Activated CD8-positive, alpha-beta memory T cell treated with anti-CD3 and anti-CD28 coated beads, Interleukin-2, amount 50 U/mL, for 1 hour (primary cell): Measurements from ENCODE around the gene ZBTB25.
"Not testable (repeated sequence)": the region's sequence is repeated elsewhere in the genome, so short reads cannot be mapped to it uniquely, and the experiment has no call there.

ENCODE experiments used
- DNase-seq: peaks from one replicate; pipeline ENCODE4 v3.0.0-alpha.2; 2020; ENCODE audit errors: extremely low read depth

Gene ZBTB25, protein sequence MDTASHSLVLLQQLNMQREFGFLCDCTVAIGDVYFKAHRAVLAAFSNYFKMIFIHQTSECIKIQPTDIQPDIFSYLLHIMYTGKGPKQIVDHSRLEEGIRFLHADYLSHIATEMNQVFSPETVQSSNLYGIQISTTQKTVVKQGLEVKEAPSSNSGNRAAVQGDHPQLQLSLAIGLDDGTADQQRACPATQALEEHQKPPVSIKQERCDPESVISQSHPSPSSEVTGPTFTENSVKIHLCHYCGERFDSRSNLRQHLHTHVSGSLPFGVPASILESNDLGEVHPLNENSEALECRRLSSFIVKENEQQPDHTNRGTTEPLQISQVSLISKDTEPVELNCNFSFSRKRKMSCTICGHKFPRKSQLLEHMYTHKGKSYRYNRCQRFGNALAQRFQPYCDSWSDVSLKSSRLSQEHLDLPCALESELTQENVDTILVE

DNA sequence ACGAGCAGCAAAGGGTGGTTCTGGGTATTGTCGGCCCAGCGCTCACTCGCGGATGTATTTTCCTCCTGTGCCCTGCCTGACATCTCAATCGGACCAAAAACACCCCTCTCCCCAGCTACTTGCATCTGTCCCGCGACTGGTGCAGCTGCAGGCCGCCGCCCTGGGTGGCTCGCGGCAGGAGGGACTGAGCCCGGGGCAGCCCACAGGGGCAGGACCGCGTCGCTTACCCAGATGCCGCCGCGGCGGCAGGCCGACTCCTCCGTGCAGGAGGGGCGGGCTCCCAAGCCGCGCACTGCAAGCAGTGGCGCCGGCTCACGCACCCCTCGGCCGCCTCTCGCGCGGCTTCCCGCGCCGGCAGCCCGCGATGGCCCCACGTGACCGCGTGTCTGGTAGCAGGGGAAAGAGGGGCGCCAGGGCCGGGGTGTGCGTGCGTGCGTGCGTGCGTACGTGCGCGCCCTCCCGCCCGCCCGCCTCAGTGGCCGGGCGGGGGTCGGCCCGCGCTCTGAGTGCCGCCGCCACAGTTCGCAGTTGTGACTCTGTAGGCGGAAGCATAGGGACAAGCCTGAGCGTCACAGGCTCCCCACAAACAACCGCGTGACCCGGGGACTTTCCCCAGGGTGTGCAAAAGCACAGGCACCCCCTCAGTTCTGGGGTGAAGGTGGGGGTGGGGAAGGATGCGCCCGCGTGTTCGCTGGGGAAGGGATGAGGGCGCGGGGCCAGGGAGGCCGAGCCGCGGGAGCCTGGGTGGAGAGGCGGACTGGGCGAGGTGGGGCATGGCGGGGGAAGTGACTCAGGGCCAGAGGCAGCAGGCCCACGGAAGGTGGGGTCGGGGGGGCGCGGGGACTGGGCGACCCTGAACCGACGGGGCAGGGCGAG is at the start of gene ZBTB25:
Gene ZBTB25 (minus strand): TSS at position 405 of the 876 bp plus-strand sequence. CDS start 13,305 bp downstream, outside the sequence.
- peak; percentile 96 for DNase-seq

DNA sequence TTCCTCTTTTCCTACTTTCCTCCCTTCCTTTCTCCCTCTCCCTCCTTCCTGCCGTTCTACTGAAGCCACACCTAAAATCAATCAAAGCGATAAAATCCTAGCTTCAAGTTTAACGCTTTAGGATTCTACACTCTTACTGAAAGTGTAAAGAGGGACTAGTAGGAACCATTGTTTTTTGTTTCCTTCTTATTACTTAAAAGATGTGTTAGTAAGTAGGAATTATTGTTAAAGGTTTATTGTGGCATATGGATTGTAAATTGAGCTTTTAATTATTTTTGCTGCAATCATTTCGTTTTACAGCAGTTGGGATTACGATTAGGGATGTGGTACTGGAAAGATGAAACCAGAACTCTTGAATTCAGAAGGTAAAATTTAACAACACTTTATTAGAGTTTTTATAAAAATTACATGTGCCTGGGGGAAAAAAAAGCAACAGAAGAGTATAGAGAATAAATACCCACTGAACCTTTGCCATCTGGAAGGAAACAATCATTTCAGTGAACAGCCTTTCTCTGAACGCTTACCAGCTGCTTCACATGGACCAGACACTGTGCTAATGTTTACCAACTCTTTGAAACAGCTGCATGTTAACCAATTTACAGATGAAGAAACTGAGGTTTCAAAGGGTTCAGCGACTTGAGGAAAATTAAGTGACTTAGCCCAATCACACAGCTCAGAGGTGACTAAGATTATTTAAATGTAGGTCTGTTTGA is 47.1 kb upstream of the ZBTB25 start:
- no peak for DNase-seq

DNA sequence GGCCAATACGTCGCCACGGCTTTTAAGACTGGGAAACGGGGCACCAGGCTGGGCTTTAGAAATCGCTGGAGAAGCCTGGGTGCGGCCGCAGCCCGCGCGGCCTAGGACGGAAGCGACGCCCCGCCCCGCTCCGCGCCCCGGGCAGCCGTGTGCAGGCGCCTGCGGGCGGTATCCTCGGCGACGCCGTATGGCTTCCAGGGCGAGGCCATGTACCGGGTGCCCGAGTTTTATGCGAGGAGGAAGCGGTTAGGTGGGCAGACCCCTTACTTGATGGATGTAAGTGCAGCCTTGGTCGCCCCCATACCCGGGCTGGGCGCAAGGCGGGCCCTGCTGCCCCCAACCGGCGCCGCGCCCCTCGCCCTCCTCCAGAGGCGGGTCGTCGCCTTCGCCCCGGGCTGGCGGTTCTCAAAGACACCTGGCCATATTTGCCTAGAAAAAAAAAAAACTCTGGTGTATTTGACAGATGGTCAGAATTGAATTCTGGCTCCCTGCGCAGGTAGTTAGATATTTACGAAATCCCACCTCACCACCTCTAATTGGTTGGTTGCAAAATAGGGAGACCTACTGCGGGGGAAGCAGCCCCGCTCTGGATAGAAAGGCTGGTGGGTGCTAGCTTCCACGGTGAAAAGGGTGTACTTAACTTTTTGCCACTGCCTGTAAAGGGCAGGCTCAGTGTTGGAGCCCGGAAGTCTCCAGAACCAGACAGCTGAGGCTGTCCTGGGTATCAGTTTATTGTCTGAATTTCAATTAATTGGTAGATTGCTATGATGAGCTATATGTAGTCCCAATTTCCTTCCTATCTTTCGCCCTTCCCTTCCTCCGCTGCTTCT is 46.4 kb upstream of the ZBTB25 start, which contains the start of gene PPP1R36:
Gene PPP1R36 (plus strand): TSS at position 171 of the 830 bp plus-strand sequence. CDS start 37 bp downstream, at position 208.
- no peak for DNase-seq

DNA sequence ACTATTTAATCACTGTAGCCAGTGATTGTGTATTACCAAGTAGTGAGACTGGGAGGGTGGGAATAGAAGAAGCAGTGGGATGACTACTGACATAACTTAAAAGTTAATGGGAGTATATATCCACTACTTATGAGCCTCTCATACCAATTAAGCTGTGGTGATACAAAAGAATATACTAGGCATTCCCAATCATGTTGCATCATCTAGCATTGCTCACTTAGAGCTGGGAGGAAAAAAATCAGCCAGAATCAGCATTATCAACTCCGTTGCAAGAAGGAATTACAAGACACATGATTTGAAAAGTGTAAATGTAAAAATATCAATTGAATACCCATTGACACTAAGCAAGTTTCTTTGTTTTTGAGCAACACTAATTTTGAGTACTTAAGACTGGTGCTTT is 45.4 kb upstream of the ZBTB25 start:
- DNase-seq: no peak

DNA sequence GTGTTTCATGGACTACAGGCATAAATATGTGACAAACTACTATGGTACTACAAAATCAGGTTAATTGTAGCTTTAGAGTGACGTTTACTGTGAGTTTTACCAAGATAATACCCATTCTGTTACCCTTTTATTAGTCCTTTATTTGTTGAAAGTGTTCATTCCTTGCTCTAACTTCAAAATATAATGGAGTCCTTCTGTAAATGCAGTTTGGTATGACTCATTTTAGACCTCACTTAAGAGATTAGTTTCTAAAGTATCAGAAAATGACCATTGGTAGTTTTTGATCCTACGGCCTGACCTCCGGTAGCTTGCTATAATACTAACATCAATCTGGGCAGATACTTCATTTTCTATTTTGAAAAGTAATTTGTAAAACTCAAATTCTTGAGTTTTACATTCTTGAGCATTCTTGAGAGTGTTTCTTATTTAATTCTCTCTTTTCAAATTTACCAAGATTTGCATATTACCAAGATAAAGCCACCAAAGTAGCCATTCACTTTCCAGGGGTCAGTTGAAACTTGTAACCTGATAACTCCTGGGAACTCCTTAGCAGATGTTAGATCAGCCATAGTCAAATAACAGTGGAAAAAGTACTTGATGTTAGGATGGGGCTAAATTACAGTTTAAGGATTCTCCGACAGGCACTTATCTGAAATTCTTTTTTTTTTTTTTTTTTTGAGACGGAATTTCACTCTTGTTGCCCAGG is 41.1 kb upstream of the ZBTB25 start:
- no peak for DNase-seq

DNA sequence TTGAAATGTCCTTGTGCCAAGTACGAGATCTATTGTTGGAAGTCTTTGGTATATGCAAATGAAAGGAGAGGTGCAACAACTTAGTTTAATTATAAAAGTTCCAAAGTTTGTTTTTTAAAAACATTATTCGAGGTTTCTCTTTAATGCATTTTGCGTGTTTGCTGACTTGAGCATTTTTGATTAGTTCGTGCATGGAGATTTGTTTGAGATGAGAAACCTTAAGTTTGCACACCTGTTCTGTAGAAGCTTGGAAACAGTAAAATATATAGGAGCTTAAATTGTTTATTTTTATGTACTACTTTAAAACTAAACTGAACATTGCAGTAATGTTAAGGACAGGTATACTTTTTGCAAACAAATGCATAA is 39.2 kb upstream of the ZBTB25 start:
- no peak for DNase-seq

DNA sequence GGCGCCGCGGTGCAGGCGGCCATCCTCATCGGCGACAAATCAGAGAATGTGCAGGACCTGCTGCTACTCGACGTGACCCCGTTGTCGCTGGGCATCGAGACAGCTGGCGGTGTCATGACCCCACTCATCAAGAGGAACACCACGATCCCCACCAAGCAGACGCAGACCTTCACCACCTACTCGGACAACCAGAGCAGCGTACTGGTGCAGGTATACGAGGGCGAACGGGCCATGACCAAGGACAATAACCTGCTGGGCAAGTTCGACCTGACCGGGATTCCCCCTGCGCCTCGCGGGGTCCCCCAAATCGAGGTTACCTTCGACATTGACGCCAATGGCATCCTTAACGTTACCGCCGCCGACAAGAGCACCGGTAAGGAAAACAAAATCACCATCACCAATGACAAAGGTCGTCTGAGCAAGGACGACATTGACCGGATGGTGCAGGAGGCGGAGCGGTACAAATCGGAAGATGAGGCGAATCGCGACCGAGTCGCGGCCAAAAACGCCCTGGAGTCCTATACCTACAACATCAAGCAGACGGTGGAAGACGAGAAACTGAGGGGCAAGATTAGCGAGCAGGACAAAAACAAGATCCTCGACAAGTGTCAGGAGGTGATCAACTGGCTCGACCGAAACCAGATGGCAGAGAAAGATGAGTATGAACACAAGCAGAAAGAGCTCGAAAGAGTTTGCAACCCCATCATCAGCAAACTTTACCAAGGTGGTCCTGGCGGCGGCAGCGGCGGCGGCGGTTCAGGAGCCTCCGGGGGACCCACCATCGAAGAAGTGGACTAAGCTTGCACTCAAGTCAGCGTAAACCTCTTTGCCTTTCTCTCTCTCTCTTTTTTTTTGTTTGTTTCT is 38.6 kb upstream of the ZBTB25 start:
- DNase-seq: no peak

DNA sequence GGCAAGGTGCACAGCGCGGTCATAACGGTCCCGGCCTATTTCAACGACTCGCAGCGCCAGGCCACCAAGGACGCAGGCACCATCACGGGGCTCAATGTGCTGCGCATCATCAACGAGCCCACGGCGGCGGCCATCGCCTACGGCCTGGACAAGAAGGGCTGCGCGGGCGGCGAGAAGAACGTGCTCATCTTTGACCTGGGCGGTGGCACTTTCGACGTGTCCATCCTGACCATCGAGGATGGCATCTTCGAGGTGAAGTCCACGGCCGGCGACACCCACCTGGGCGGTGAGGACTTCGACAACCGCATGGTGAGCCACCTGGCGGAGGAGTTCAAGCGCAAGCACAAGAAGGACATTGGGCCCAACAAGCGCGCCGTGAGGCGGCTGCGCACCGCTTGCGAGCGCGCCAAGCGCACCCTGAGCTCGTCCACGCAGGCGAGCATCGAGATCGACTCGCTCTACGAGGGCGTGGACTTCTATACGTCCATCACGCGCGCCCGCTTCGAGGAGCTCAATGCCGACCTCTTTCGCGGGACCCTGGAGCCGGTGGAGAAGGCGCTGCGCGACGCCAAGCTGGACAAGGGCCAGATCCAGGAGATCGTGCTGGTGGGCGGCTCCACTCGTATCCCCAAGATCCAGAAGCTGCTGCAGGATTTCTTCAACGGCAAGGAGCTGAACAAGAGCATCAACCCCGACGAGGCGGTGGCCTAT is 37.8 kb upstream of the ZBTB25 start:
- DNase-seq: no peak

DNA sequence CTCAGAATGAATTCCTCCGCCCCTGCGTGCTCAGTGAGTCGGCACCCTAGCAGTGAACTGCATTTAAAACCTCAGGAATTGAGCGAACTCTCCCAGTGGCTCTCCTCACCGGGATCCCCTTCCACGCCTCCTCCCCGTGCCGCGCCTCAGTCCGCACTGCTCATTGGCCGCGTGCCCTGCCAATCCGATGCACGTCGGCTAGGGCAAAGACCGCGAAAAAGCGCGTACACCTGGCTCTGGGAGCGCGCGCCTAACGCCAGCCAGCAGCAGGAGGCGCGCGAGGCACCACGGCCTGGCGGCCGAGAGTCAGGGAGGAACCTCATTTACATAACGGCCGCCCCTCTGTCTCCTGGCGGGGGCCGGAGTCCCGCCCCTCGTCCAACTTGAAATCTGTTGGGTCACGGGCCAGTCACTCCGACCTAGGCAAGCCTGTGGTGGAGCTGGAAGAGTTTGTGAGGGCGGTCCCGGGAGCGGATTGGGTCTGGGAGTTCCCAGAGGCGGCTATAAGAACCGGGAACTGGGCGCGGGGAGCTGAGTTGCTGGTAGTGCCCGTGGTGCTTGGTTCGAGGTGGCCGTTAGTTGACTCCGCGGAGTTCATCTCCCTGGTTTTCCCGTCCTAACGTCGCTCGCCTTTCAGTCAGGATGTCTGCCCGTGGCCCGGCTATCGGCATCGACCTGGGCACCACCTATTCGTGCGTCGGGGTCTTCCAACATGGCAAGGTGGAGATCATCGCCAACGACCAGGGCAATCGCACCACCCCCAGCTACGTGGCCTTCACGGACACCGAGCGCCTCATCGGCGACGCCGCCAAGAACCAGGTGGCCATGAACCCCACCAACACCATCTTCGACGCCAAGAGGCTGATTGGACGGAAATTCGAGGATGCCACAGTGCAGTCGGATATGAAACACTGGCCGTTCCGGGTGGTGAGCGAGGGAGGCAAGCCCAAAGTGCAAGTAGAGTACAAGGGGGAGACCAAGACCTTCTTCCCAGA is 36.9 kb upstream of the ZBTB25 start, which contains the start of gene HSPA2:
Gene HSPA2 (plus strand): TSS at position 534 of the 995 bp plus-strand sequence. CDS start 109 bp downstream, at position 643.
- peak; percentile 85 for DNase-seq

DNA sequence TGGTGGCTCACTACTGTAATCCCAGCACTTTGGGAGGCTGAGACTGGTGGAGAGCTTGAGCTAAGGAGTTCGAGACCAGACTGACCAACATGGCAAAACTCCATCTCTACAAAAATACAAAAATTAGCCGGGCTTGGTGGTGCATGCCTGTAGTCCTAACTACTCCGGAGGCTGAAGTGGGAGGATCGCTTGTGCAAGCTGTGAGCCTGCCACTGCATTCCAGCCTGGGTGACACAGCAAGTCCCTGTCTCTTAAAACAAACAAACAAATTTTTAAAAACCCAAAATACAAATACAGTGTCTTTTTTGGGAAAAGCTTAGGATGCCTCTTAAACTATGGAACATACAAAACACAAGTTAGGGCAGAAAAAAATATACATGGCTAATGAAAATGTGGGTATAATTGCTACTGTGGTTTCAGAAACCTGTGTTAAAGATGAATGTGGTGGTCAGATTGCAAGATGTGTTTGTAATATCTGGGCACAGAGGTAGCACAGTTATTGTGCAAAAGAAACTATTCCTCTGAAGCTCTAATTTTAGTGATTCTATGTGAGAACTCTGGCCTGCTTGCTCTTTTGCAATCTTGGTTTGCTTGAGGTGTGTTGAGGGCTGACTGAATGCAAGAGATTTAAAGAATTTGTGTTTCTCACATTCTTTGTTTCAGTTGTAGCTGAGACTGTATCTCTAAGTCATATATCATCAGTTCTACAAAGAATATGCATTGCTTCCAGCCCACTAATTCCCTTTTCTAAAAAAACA is 33.0 kb upstream of the ZBTB25 start:
- DNase-seq: no peak

DNA sequence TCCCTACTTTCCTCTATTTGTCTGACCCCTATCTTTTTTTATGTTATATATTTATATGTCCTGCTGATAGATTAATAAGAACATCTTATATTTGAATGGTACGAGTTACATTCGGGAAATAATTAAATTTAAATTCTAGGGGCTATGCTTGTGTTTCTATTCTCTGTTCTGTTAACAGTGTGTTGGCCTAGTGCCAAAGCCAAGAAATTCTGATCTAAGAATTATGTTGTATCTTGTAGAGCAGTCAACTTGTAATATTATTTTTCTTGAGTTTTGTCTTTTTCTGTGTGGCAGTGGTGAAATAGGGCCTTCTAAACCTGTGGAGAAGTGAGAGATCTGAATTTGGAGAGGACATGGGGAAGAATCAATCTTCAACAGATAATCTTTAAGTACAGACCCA is 27.9 kb upstream of the ZBTB25 start:
- no peak for DNase-seq

DNA sequence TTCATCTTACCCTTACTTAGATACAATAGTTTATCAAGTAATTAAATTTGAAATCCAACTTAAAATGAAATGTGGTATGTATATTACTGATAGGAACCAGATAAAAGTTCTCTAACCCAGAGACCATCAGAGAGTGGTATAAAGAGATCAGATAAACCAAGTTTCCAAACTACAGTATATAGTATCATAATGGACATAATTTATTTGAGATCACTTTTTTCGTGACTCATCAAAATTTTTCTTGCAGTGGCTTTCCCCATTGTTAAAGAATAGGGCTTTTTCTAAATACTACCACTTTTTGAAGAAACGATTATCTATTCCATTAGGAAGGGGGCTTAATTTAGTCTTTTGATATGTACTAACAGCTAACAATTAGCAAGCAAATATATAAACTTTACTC is 21.7 kb upstream of the ZBTB25 start:
- no peak for DNase-seq

DNA sequence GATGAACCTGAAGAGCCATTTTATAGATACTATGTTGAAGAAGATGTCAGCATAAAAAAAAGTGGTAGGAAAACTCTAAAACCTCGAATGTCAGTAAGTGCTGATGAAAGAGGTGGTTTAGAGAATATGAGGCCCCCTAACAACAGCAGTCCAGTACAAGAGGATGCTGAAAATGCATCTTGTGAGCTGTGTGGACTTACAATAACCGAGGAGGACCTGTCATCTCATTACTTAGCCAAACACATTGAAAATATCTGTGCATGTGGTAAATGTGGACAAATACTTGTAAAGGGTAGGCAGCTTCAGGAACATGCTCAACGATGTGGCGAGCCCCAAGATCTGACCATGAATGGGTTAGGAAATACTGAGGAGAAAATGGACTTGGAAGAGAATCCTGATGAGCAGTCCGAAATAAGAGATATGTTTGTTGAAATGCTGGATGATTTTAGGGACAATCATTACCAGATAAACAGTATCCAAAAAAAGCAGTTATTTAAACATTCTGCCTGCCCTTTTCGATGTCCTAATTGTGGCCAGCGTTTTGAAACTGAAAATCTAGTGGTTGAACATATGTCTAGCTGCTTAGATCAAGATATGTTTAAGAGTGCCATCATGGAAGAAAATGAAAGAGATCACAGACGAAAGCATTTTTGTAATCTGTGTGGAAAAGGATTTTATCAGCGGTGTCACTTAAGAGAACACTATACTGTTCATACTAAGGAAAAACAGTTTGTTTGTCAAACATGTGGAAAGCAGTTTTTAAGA is 19.1 kb upstream of the ZBTB25 start:
- DNase-seq: no peak

DNA sequence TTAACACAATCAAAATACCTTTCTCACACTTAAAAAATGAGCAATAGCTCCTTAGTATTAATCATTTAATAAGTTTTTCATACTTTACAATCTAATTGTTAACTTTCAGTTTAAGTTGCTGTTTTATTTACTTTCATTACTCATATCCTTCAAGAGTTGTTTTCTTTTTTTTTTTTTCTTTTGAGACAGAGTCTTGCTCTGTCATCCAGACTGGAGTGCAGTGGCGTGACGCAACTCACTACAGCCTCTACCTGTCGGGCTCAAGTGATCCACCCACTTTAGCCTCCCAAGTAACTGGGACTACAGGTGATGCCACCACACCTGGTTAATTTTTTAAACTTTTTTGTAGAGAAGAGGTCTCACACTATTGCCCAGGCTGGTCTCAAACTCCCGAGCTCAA is 17.1 kb upstream of the ZBTB25 start:
- no peak for DNase-seq

DNA sequence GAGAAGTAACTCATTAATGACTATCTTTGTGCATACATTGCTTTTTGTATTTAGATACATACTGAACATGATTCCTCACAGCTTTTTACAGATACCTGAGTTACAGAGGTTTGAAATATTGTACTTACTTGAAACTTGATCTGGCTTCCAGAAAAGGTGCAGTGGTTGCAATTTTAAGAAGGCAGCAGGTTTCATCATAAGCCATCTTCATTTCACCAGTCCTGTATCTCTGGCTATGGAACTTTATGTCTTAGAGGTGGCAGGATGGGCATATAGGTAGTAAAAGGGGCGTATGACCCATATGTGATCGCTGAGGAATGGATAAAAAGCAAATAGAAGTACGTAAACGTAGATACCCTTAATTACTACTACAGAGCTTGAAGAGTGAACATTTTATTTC is 14.6 kb upstream of the ZBTB25 start:
- no peak for DNase-seq

DNA sequence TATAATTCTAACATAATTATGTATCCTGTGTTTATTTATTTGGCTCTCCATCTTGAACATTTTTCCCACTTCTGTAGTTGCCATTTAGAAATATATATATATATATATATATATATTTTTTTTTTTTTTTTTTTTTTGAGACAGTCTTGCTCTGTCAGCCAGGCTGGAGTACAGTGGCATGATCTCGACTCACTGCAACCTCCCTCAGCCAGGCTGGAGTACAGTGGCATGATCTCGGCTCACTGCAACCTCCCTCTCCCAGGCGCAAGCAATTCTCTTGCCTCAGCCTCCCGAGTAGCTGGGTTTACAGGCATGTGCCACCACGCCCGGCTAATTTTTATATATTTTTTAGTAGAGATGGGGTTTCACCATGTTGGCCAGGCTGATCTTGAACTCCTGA is 14.0 kb upstream of the ZBTB25 start:
- DNase-seq: not testable (repeated sequence)
